Gastroesophageal sphincter (tissue), 4 donors: Measurements from ENCODE around the gene CLCC1. TPM values are rescaled to one million over a fixed set of nuclear protein-coding genes. Genes with fewer than 3 reads are reported as not detected.
A peak's percentile ranks its signal among the peaks of the same experiment; 100 is the strongest.

Source experiments
- ATAC-seq: fragments of 150-250 bp; one replicate; pipeline ENCODE4 v1.9.1; 2016; ENCODE audit warnings: mild to moderate bottlenecking, moderate library complexity
- H3K27ac ChIP-seq, 4 donors: fragments of 200-600 bp; sonication (generic) in 3 of 4; 1 replicate in 3 of 4; 2 replicates in 1 of 4; pipeline ENCODE4 v1.5.1; 2016 to 2019
- H3K27me3 ChIP-seq: fragments of 200-600 bp; sonication (generic); one replicate; pipeline ENCODE4 v1.5.1; 2019
- H3K36me3 ChIP-seq, 2 donors: fragments of 200-600 bp; sonication (generic); one replicate each; pipeline ENCODE4 v1.5.1; 2019; ENCODE audit warnings: control low read depth in 1 of 2
- H3K4me1 ChIP-seq, 3 donors: fragments of 200-600 bp; sonication (generic); 1 replicate in 2 of 3; 2 replicates in 1 of 3; pipeline ENCODE4 v1.5.1; 2016 to 2019; ENCODE audit warnings: control low read depth in 2 of 3
- H3K4me3 ChIP-seq, 2 donors: fragments of 200-600 bp; sonication (generic); one replicate each; pipeline ENCODE4 v1.5.1; 2019; ENCODE audit warnings: mild to moderate bottlenecking in 1 of 2, moderate library complexity in 1 of 2
- H3K9me3 ChIP-seq, 3 donors: fragments of 200-600 bp; sonication (generic); one replicate each; pipeline ENCODE4 v1.5.1; 2017 to 2019; ENCODE audit warnings: control low read depth in 2 of 3
- EP300 ChIP-seq: sonication (generic); formaldehyde crosslinking; IDR thresholded peaks from one replicate; pipeline ENCODE4 v1.6.1; 2017; ENCODE audit warnings: antibody characterized with exemption, mild to moderate bottlenecking
- POLR2A ChIP-seq, 2 donors: fragments of 450-650 bp; IDR thresholded peaks; one replicate each; pipeline ENCODE4 v1.6.1; 2017; ENCODE audit warnings: antibody characterized with exemption in 2 of 2, mild to moderate bottlenecking in 2 of 2, moderate library complexity in 1 of 2
- POLR2AphosphoS5 ChIP-seq: sonication (generic); formaldehyde crosslinking; IDR thresholded peaks from one replicate; pipeline ENCODE4 v1.6.1; 2017; ENCODE audit warnings: antibody characterized with exemption
- WGBS, 2 donors: methylation state at CpG; one replicate each; pipeline ENCODE4 v1.1.5; 2018; ENCODE audit warnings: low coverage in 1 of 2; 5-methylcytosine and 5-hydroxymethylcytosine counted together
- total RNA-seq, 4 donors: library from RNA; depleted of rRNA; stranded (reverse); fragments of >200 nt; gene quantifications; one replicate each; pipeline ENCODE4 v1.1.0, GENCODE V29; 2016
- TF ChIP-seq, protein P1 (sequence below), 4 experiments: fragments of 200-600 bp in 2 of 4; fragments of 450-650 bp in 2 of 4; sonication (generic) in 1 of 4; IDR thresholded peaks; one replicate each; pipeline ENCODE4 v1.5.1; 2017 to 2019; ENCODE audit warnings: antibody characterized with exemption in 4 of 4, mild to moderate bottlenecking in 2 of 4, moderate library complexity in 2 of 4

The CLCC1 gene
- total RNA-seq, 4 donors from 2014 or later, result 27.4 to 41.2 (median 29.9) TPM

DNA sequence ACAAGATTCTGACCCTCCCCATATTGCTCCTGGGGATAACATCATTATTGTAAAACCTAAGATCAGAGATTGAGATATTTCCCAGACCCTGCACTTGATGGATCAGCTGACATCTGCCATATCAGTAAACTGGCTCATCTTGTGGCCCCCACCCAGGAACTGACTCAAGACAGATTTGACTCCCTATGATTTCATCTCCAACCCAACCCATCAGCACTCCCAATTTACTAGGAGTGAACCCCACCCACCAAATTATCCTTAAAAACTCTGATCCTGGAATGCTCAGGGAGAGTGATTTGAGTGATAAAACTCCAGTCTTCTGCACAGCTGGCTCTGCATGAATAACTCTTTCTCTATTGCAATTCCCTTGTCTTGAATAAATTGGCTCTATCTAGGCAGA lies 6.1 kb upstream of the CLCC1 start:
- Histone ChIP-seq H3K4me3 (no peak overlapping the region), H3K9me3 (no peaks in the 10 kb centered on the region), H3K36me3 (peaks cover 0 to 63% of the 10 kb centered on the region in 2 donors), H3K4me1 (no peaks in the 10 kb centered on the region), H3K27me3 (no peaks in the 10 kb centered on the region), H3K27ac (no peak overlapping the region)
- TF ChIP-seq, protein P1, sequence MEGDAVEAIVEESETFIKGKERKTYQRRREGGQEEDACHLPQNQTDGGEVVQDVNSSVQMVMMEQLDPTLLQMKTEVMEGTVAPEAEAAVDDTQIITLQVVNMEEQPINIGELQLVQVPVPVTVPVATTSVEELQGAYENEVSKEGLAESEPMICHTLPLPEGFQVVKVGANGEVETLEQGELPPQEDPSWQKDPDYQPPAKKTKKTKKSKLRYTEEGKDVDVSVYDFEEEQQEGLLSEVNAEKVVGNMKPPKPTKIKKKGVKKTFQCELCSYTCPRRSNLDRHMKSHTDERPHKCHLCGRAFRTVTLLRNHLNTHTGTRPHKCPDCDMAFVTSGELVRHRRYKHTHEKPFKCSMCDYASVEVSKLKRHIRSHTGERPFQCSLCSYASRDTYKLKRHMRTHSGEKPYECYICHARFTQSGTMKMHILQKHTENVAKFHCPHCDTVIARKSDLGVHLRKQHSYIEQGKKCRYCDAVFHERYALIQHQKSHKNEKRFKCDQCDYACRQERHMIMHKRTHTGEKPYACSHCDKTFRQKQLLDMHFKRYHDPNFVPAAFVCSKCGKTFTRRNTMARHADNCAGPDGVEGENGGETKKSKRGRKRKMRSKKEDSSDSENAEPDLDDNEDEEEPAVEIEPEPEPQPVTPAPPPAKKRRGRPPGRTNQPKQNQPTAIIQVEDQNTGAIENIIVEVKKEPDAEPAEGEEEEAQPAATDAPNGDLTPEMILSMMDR (IDR thresholded peaks at IDR 0.05), result no peak
- no peak for TF ChIP-seq EP300
- no peak for TF ChIP-seq POLR2AphosphoS5
- TF ChIP-seq POLR2A (IDR thresholded peaks at IDR 0.05), result no peak
- ATAC-seq, result no peak

DNA sequence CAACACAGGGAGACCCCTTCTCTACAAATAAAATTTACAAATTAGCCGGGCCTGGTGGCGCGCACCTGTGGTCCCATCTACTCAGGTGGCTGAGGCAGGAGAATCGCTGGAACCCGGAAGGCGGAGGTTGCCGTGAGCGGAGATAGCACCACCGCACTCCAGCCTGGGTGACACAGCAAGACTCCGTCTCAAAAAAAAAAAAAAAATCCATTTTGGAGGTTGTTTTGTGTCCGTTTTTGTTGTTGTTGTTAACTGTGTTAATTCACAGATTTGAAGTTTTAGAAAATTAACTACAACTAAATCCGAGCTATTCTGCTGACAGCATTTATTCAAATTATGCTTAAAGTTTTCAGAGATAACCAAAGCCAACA lies 618 bp downstream of the CLCC1 start:
- Histone ChIP-seq H3K27me3 (no peaks in the 10 kb centered on the region), H3K27ac (peak overlapping the region; percentile 88 to 99 (median 92)), H3K9me3 (no peaks in the 10 kb centered on the region), H3K4me3 (peak overlapping the region; percentile 58 to 85), H3K36me3 (peaks cover 0 to 24% of the 10 kb centered on the region in 2 donors), H3K4me1 (peaks cover 0 to 56% (median 8%) of the 10 kb centered on the region in 3 donors)
- WGBS, 2 donors, result 0 to 7% methylated on average over 8 to 9 of the region's 12 CpGs
- TF ChIP-seq POLR2AphosphoS5 (no peak), EP300 (no peak), POLR2A (IDR thresholded peaks at IDR 0.05) (no peak)
- TF ChIP-seq, protein P1 (IDR thresholded peaks at IDR 0.05), result no peak
- ATAC-seq, result no peak

DNA sequence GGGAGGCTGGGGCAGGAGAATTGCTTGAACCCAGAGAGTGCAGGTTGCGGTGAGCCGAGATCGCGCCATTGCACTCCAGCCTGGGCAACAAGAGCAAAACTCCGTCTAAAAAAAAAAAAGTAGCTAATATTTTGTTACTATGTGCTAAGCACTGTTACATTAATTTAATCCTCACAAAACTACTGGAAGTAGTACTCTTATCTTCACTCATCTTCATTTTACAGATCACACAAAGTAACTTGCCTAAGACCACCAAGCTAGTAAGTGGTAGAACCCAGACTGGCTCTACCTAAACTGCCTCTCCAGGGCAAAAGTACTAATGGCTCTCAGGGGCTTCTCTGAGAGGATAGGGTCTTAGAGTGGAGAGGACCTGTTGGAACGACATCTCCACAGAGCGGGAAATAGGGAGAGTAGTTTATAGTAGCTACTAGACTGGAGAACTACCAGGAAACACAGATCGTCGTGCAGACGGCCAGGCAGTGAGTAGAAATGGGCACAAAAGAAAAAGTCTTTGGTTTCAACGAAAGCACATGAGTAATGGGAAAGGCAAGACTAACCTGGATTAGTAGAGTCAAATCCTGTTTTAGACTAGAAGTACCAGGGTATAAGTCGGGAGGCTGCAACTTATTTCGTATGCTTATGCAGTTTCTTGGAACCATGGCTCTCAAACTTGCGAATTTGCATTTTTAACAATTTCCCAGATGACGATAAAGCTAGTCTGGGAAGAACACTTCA lies 1.4 kb downstream of the CLCC1 start:
- peak overlapping the region; percentile 58 to 85 for H3K4me3 ChIP-seq
- H3K4me1 ChIP-seq, result peaks cover 0 to 62% (median 8%) of the 10 kb centered on the region in 3 donors
- peak overlapping the region; percentile 88 to 99 (median 92) for H3K27ac ChIP-seq
- no peak for ATAC-seq
- peaks cover 0 to 22% of the 10 kb centered on the region in 2 donors for H3K36me3 ChIP-seq
- no peaks in the 10 kb centered on the region for H3K9me3 ChIP-seq
- 89 to 90% methylated on average over 10 to 15 of the region's 15 CpGs for whole genome bisulfite sequencing, 2 donors
- TF ChIP-seq, protein P1 (IDR thresholded peaks at IDR 0.05), result no peak
- no peak for TF ChIP-seq POLR2AphosphoS5
- TF ChIP-seq POLR2A (IDR thresholded peaks at IDR 0.05), result no peak
- TF ChIP-seq EP300, result no peak
- no peaks in the 10 kb centered on the region for H3K27me3 ChIP-seq

DNA sequence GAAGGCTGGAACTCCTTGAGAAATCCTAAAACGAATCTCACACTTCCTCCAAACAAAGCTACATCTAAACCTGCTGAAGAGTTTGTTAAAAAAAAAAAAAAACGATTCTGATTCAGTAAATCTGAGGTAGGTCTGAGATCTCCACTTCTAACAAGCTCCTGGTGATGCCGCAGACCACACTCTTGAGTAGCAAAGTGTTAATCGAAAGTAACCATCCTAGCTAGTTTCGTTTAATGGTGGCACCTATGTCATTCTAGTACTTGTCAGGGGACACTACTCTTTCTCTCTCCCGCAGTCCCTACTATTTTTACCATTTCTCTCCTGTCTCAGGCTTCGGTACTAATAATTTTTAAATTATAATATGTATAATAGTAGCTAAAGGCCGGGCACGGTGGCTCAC lies 2.1 kb downstream of the CLCC1 start:
- Histone ChIP-seq H3K4me3 (no peak overlapping the region), H3K27me3 (no peaks in the 10 kb centered on the region), H3K36me3 (peaks cover 0 to 25% of the 10 kb centered on the region in 2 donors), H3K4me1 (peaks cover 0 to 64% (median 8%) of the 10 kb centered on the region in 3 donors), H3K27ac (no peak overlapping the region), H3K9me3 (no peaks in the 10 kb centered on the region)
- no peak for ATAC-seq
- TF ChIP-seq, protein P1 (IDR thresholded peaks at IDR 0.05), result no peak
- no peak for TF ChIP-seq EP300
- TF ChIP-seq POLR2A (IDR thresholded peaks at IDR 0.05), result no peak
- no peak for TF ChIP-seq POLR2AphosphoS5
- 80 to 100% methylated on average over 3 to 6 of the region's 9 CpGs for WGBS, 2 donors

DNA sequence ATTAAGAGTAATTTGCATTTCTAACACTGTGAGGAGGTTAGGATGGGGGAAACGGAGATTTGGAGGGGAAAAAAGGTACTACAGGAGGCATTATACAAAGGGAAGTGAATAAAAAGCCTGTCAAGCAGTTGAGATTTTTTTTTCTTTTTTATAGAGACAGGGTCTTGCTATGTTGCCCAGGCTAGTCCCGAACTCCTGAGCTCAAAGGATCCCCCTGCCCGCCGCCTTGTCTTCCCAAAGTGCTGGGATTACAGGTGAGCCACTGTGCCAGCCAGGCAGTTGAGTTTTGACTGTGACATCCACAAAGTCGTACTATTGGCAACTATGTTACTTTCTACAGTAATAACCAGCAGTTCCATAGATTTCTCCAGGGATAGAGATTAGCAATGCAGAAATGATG lies 2.6 kb downstream of the CLCC1 start:
- H3K4me1 ChIP-seq, result peaks cover 0 to 64% (median 8%) of the 10 kb centered on the region in 3 donors
- H3K36me3 ChIP-seq, result peaks cover 0 to 30% of the 10 kb centered on the region in 2 donors
- WGBS, 2 donors, result 88 to 92% methylated on average over 2 to 5 of the region's 5 CpGs
- no peaks in the 10 kb centered on the region for H3K27me3 ChIP-seq
- ATAC-seq, result no peak
- TF ChIP-seq POLR2AphosphoS5 (no peak), EP300 (no peak), POLR2A (IDR thresholded peaks at IDR 0.05) (no peak)
- TF ChIP-seq, protein P1 (IDR thresholded peaks at IDR 0.05), result no peak
- H3K4me3 ChIP-seq, result no peak overlapping the region
- no peaks in the 10 kb centered on the region for H3K9me3 ChIP-seq
- no peak overlapping the region for H3K27ac ChIP-seq
